ENCODE results near the gene DOC2B.

The DOC2B gene

DNA sequence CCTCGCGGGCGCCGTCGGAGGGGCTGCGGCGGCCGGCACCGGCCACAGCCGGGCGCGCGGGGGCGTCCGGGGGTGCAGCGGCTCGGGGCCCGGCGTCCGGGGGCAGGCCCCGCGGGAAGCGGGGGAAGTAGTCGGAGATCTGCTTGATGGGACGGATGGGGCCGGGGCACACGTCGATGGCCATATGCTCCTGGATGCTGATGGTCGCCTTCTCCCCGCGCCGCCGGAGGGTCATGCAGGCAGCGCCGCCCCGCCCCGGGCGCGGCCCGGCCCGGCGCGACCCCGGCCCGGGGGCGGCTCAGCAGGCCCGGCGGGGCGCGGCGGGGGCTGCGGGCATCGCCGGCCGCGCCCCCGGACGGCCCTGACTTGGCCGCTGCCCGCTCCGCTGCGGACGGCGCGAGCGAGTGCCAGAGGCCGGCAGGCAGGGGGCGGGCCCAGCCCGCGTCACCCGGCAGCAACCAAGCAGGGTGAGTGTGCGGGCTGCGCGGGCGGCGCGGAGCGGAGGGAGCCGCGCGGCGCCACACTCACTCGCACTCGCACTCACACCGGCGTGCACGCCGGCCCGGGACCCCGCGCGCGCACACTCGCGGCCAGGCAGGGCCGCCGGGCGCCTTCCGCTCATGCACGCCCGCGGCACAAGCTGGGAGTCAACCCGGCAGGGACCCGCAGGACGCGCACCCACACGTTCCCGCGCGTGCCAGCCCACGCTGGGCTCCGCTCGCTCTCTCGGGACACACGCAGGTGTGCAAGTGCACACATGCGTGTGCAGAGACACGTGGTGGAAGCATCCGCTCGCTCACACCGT is at the start of gene DOC2B:
Gene DOC2B, minus strand, starts transcription at position 406 of the 805 bp plus-strand sequence. Its CDS starts 171 bp downstream, at position 235.
- DNase-seq (ENCODE audit: extremely low spot score) = no peak
- CTCF ChIA-PET = no interaction called here
- no peak for TF ChIP-seq NFRKB (IDR thresholded peaks at IDR 0.05)
- no peak for TF ChIP-seq ELF4 (IDR thresholded peaks at IDR 0.05)
- no peak for TF ChIP-seq L3MBTL2 (conservative IDR thresholded peaks at IDR 0.05)
- no peak for TF ChIP-seq FOXK2 (IDR thresholded peaks at IDR 0.05)
- TF ChIP-seq BHLHE40 (IDR thresholded peaks at IDR 0.05; ENCODE audit: borderline replicate concordance) = no peak
- TF ChIP-seq TARDBP (IDR thresholded peaks at IDR 0.05) = no peak
- TF ChIP-seq HDGF (IDR thresholded peaks at IDR 0.05; ENCODE audit: borderline replicate concordance) = no peak
- POLR2A ChIA-PET = no interaction called here

DNA sequence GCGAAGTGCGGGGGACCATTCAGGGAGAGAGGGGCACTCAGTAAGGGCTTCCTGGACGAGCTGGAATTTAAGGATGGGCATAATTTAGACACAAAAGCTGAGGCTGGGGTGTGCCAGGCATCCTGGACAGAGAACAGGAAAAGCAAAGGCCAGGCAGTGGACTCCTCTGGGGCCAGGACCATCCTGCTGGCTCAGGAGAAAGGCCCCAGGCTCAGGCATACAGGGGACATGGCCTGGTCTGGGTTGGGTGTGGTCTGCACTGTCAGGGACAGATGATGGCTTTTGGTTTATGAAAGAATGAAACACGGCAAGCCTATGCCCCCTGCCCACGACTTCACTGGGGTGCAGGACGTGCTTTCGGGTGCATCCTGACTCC is 48.9 kb upstream of the DOC2B start:
- POLR2A ChIA-PET = no interaction called here
- DNase-seq (ENCODE audit: extremely low spot score) = no peak
- TF ChIP-seq TARDBP (IDR thresholded peaks at IDR 0.05) (no peak), LEF1 (IDR thresholded peaks at IDR 0.05; ENCODE audit: borderline replicate concordance) (no peak), ELF4 (IDR thresholded peaks at IDR 0.05) (no peak), NFRKB (IDR thresholded peaks at IDR 0.05) (no peak), L3MBTL2 (conservative IDR thresholded peaks at IDR 0.05) (no peak), ARNT (IDR thresholded peaks at IDR 0.05) (no peak), FOXK2 (IDR thresholded peaks at IDR 0.05) (no peak), SUZ12 (IDR thresholded peaks at IDR 0.05) (no peak), SP1 (IDR thresholded peaks at IDR 0.05) (no peak), HDGF (IDR thresholded peaks at IDR 0.05; ENCODE audit: borderline replicate concordance) (no peak), BHLHE40 (IDR thresholded peaks at IDR 0.05; ENCODE audit: borderline replicate concordance) (no peak), FOXA1 (IDR thresholded peaks at IDR 0.05) (no peak), FOXM1 (IDR thresholded peaks at IDR 0.05; ENCODE audit: borderline replicate concordance) (no peak), CTBP1 (IDR thresholded peaks at IDR 0.05; ENCODE audit: borderline replicate concordance) (no peak), ZNF384 (IDR thresholded peaks at IDR 0.05) (no peak)
- TF ChIP-seq, protein P1, sequence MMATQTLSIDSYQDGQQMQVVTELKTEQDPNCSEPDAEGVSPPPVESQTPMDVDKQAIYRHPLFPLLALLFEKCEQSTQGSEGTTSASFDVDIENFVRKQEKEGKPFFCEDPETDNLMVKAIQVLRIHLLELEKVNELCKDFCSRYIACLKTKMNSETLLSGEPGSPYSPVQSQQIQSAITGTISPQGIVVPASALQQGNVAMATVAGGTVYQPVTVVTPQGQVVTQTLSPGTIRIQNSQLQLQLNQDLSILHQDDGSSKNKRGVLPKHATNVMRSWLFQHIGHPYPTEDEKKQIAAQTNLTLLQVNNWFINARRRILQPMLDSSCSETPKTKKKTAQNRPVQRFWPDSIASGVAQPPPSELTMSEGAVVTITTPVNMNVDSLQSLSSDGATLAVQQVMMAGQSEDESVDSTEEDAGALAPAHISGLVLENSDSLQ (IDR thresholded peaks at IDR 0.05) = no peak
- CTCF ChIA-PET = no interaction called here

DNA sequence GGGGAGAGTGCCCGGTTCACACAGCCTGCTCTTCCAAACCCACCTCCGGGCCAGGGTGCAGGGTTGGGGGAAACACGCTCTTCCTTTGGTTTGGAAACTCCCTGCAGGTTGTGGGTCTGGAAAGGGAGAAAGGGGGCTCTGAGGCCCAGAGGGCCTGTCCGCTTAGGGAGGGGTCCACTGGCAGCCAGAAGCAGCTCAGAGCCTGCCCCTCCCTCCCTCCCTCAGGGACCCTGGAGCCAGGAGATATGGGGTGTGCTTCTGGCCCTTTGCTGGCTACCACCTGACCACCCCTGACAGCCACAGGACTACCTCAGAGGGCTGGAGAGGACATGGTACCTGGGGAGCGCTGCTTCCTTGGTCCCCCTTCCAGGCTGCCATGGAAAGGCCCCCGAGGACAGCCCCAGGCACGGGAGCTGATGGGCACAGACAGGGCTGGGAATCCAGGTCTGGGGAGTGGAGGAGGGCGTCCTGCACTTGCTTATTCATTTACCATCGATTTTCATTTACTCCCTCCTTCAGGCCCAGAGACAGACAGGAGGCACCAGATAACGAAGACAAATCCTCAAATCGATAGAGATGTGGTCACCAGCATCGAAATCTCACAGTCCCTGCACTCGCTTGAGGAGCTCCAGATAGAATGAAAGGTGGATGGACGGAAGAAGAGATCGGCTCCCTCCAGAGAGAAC is 48.4 kb upstream of the DOC2B start:
- no peak for DNase-seq (ENCODE audit: extremely low spot score)
- TF ChIP-seq SUZ12 (IDR thresholded peaks at IDR 0.05) (no peak), ZNF384 (IDR thresholded peaks at IDR 0.05) (no peak), HDGF (IDR thresholded peaks at IDR 0.05; ENCODE audit: borderline replicate concordance) (no peak), FOXK2 (IDR thresholded peaks at IDR 0.05) (no peak), BHLHE40 (IDR thresholded peaks at IDR 0.05; ENCODE audit: borderline replicate concordance) (no peak), SP1 (IDR thresholded peaks at IDR 0.05) (no peak), LEF1 (IDR thresholded peaks at IDR 0.05; ENCODE audit: borderline replicate concordance) (no peak), FOXA1 (IDR thresholded peaks at IDR 0.05) (no peak), ELF4 (IDR thresholded peaks at IDR 0.05) (no peak), ARNT (IDR thresholded peaks at IDR 0.05) (no peak), CTBP1 (IDR thresholded peaks at IDR 0.05; ENCODE audit: borderline replicate concordance) (no peak), FOXM1 (IDR thresholded peaks at IDR 0.05; ENCODE audit: borderline replicate concordance) (no peak), NFRKB (IDR thresholded peaks at IDR 0.05) (no peak), L3MBTL2 (conservative IDR thresholded peaks at IDR 0.05) (no peak)
- TF ChIP-seq, protein P1 (IDR thresholded peaks at IDR 0.05) = no peak
- POLR2A ChIA-PET = no interaction called here
- CTCF ChIA-PET = no interaction called here

DNA sequence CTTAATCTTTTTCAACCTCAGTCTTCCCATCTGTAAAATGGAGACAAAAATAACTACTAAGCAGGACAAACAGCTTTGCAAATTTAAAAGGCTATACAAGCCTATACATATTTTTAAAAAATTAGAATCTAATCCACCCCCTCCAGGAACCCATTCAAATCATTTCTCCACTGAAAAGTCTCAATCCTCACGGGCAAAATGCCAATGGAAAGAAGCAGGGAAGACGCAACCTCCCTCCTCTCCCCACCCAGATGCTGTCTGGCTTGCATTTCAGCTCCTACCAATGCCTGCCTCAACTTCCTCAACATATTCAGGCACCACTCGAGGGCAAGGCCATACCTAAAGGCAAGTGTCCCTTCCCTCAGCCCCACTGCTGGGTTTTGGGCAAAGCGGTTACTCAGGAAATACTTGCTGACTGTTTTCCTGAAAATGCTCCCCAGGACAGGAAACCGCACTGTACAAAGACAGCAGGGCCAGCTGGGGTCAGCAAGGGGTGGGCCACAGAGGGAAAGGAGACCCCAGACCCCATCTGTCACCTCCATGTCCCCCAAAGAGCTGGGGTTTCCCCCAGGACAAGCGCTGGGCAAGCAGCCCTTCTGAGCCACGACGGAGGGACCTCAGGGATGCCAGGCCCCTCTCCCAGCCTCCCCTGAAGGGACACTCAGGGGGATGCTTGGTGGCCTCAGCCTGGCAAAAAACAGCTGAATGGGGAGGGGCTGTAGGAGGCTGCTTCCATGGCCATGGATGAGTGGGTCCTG is 47.7 kb upstream of the DOC2B start:
- ChIA-PET POLR2A (no interaction called here), CTCF (no interaction called here)
- no peak for DNase-seq (ENCODE audit: extremely low spot score)
- TF ChIP-seq, protein P1 (IDR thresholded peaks at IDR 0.05) = no peak
- TF ChIP-seq FOXA1 (IDR thresholded peaks at IDR 0.05) = no peak
- TF ChIP-seq L3MBTL2 (conservative IDR thresholded peaks at IDR 0.05) = no peak
- no peak for TF ChIP-seq NFRKB (IDR thresholded peaks at IDR 0.05)
- TF ChIP-seq ARNT (IDR thresholded peaks at IDR 0.05) = no peak
- no peak for TF ChIP-seq ELF4 (IDR thresholded peaks at IDR 0.05)
- no peak for TF ChIP-seq TARDBP (IDR thresholded peaks at IDR 0.05)
- no peak for TF ChIP-seq SUZ12 (IDR thresholded peaks at IDR 0.05)
- no peak for TF ChIP-seq BHLHE40 (IDR thresholded peaks at IDR 0.05; ENCODE audit: borderline replicate concordance)
- TF ChIP-seq LEF1 (IDR thresholded peaks at IDR 0.05; ENCODE audit: borderline replicate concordance) = no peak
- TF ChIP-seq HDGF (IDR thresholded peaks at IDR 0.05; ENCODE audit: borderline replicate concordance) = no peak
- TF ChIP-seq ZNF384 (IDR thresholded peaks at IDR 0.05) = no peak
- no peak for TF ChIP-seq FOXK2 (IDR thresholded peaks at IDR 0.05)

DNA sequence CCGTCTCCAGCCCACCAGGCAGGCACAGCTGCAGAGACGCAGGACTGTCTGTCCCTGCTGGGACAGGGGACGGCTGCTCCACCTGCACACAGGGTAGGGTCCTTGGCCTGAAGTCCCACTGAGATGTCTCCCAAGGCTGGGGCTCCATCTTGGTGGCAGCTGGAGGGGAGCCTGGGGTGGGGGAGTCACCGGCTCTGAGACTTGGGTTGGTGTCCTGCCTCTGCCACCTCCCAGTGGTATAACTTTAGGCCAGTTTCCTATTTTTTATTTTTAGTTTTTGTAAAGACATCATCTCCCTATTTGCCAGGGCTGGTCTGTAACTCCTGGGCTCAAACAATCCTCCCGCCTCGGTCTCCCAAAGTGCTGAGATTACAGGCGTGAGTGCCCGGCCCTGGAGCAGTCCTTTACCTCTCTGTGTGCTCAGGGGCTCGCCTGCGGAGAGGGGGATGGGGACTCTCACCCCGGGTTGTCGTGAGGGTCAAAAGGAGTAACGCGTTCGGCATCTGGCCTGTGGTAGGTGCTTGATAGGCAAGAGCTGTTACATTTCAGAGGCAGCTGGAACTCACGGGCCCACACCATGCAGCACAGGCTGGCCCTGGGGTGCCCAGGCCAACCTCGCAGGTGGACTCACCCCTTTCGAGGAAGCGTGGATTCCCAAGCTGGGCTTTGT is 46.6 kb upstream of the DOC2B start:
- ChIA-PET CTCF (no interaction called here), POLR2A (no interaction called here)
- TF ChIP-seq SP1 (IDR thresholded peaks at IDR 0.05) = no peak
- no peak for TF ChIP-seq CTBP1 (IDR thresholded peaks at IDR 0.05; ENCODE audit: borderline replicate concordance)
- DNase-seq (ENCODE audit: extremely low spot score) = no peak
